Liver (tissue), 9 donors: ENCODE results near the gene ERFE. TPM values are rescaled to one million over a fixed set of nuclear protein-coding genes. Genes with fewer than 3 reads are reported as not detected.

Source experiments
- DNase-seq: peaks from one replicate; pipeline ENCODE4 v3.0.0-alpha.2; 2017; ENCODE audit warnings: low spot score
- H3K27ac ChIP-seq, 2 donors: one replicate each; pipeline ENCODE4 v1.7.0; 2013; ENCODE audit warnings: inconsistent platforms in 2 of 2, low read length in 2 of 2, control low read depth in 1 of 2, low read depth in 1 of 2, mild to moderate bottlenecking in 1 of 2
- H3K27me3 ChIP-seq, 4 donors: one replicate each; pipeline versions ENCODE4 v1.6.1 to v1.7.0; 2013; ENCODE audit warnings: low read length in 3 of 4, inconsistent platforms in 1 of 4, mild to moderate bottlenecking in 1 of 4, moderate library complexity in 1 of 4; ENCODE audit not compliant: control insufficient read depth in 4 of 4, insufficient read depth in 4 of 4
- H3K36me3 ChIP-seq, 4 donors: one replicate each; pipeline versions ENCODE4 v1.6.1 to v1.7.0; 2013; ENCODE audit warnings: low read length in 3 of 4, mild to moderate bottlenecking in 3 of 4, low read depth in 1 of 4, moderate library complexity in 1 of 4; ENCODE audit not compliant: control insufficient read depth in 4 of 4, insufficient read depth in 3 of 4
- H3K4me1 ChIP-seq, 4 donors: one replicate each; pipeline versions ENCODE4 v1.6.1 to v1.7.0; 2013; ENCODE audit warnings: low read length in 3 of 4, mild to moderate bottlenecking in 3 of 4, moderate library complexity in 1 of 4; ENCODE audit not compliant: control insufficient read depth in 4 of 4, insufficient read depth in 4 of 4
- H3K4me3 ChIP-seq, 3 donors: one replicate each; pipeline versions ENCODE4 v1.6.1 to v1.7.0; 2013; ENCODE audit warnings: low read length in 3 of 3, control low read depth in 1 of 3, low read depth in 1 of 3, mild to moderate bottlenecking in 1 of 3
- H3K9ac ChIP-seq, 2 donors: one replicate each; pipeline ENCODE4 v1.7.0; 2013; ENCODE audit warnings: low read length in 2 of 2, mild to moderate bottlenecking in 2 of 2, moderate library complexity in 2 of 2, control low read depth in 1 of 2, low read depth in 1 of 2
- H3K9me3 ChIP-seq, 4 donors: one replicate each; pipeline versions ENCODE4 v1.6.1 to v1.7.0; 2013; ENCODE audit warnings: low read length in 3 of 4; ENCODE audit not compliant: control insufficient read depth in 4 of 4
- EGR1 ChIP-seq, 2 donors: IDR thresholded peaks; 2 replicates each; pipeline ENCODE4 v1.6.1; 2016 to 2018; ENCODE audit warnings: antibody characterized with exemption in 2 of 2, low read depth in 2 of 2
- FOXA1 ChIP-seq: IDR thresholded peaks from 2 replicates; pipeline ENCODE4 v1.6.1; 2016; ENCODE audit warnings: antibody characterized with exemption
- FOXA2 ChIP-seq: IDR thresholded peaks from 2 replicates; pipeline ENCODE4 v1.6.1; 2016; ENCODE audit warnings: antibody characterized with exemption
- GABPA ChIP-seq, 2 donors: IDR thresholded peaks in 1 of 2; conservative IDR thresholded peaks in 1 of 2; 2 replicates each; pipeline ENCODE4 v1.6.1; 2016; ENCODE audit warnings: antibody characterized with exemption in 2 of 2, mild to moderate bottlenecking in 1 of 2, moderate library complexity in 1 of 2
- HNF4A ChIP-seq, 2 donors: conservative IDR thresholded peaks; 2 replicates each; pipeline ENCODE4 v1.6.1; 2016; ENCODE audit warnings: antibody characterized with exemption in 2 of 2, mild to moderate bottlenecking in 2 of 2
- HNF4G ChIP-seq: IDR thresholded peaks from 2 replicates; pipeline ENCODE4 v1.6.1; 2016; ENCODE audit warnings: antibody characterized with exemption
- JUND ChIP-seq, 2 donors: IDR thresholded peaks; 2 replicates each; pipeline ENCODE4 v1.6.1; 2016; ENCODE audit warnings: antibody characterized with exemption in 2 of 2
- NR2F2 ChIP-seq: IDR thresholded peaks from 2 replicates; pipeline ENCODE4 v1.6.1; 2016; ENCODE audit warnings: antibody characterized with exemption
- RAD21 ChIP-seq, 2 donors: IDR thresholded peaks; 2 replicates each; pipeline ENCODE4 v1.6.1; 2016; ENCODE audit warnings: antibody characterized with exemption in 2 of 2, mild to moderate bottlenecking in 2 of 2
- RXRA ChIP-seq, 2 donors: IDR thresholded peaks; 2 replicates each; pipeline ENCODE4 v1.6.1; 2017 to 2018; ENCODE audit warnings: antibody characterized with exemption in 2 of 2, mild to moderate bottlenecking in 1 of 2
- SP1 ChIP-seq: IDR thresholded peaks from 2 replicates; pipeline ENCODE4 v1.6.1; 2018; ENCODE audit warnings: antibody characterized with exemption, mild to moderate bottlenecking
- TAF1 ChIP-seq: conservative IDR thresholded peaks from 2 replicates; pipeline ENCODE4 v1.6.1; 2016; ENCODE audit warnings: antibody characterized with exemption, mild to moderate bottlenecking
- YY1 ChIP-seq: IDR thresholded peaks from 2 replicates; pipeline ENCODE4 v1.6.1; 2016; ENCODE audit warnings: antibody characterized with exemption, mild to moderate bottlenecking
- WGBS: extraction: QIAGEN DNeasy Blood & Tissue Kit; methylation state at CpG from one replicate; pipeline ENCODE4 v1.1.7; 2013; 5-methylcytosine and 5-hydroxymethylcytosine counted together
- polyA plus RNA-seq, 2 donors: library from polyadenylated mRNA; stranded (reverse) in 1 of 2; unstranded in 1 of 2; fragments of 200-250 nt in 1 of 2; fragments of >200 nt in 1 of 2; fragmentation: Nextera tagmentation in 1 of 2; extraction: Ambion mirVana in 1 of 2; gene quantifications; one replicate each; pipeline versions ENCODE4 v1.2.1 to v1.2.3, GENCODE V29; 2013 to 2015
- total RNA-seq, 2 donors: library from RNA; depleted of rRNA; stranded (reverse); fragments of >200 nt; gene quantifications; one replicate each; pipeline ENCODE4 v1.2.3, GENCODE V29; 2014
- TF ChIP-seq, protein P1 (sequence below): IDR thresholded peaks from 2 replicates; pipeline ENCODE4 v1.6.1; 2016; ENCODE audit warnings: antibody characterized with exemption, mild to moderate bottlenecking
- TF ChIP-seq, protein P2 (sequence below): IDR thresholded peaks from 2 replicates; pipeline ENCODE4 v1.6.1; 2016; ENCODE audit warnings: antibody characterized with exemption
- TF ChIP-seq, protein P3 (sequence below): IDR thresholded peaks from 2 replicates; pipeline ENCODE4 v1.6.1; 2016; ENCODE audit warnings: antibody characterized with exemption
- TF ChIP-seq, protein P4 (sequence below): IDR thresholded peaks from 2 replicates; pipeline ENCODE4 v1.6.1; 2016; ENCODE audit warnings: antibody characterized with exemption
- TF ChIP-seq, protein P5 (sequence below): fragments of 150-350 bp; IDR thresholded peaks from 2 replicates; pipeline ENCODE4 v1.5.1; 2017; ENCODE audit warnings: improper control_type of control experiment, low read depth, low read length; ENCODE audit not compliant: missing input control
- donor health status: healthy.
- donor health status: healthy.
- donor health status: healthy.
- donor health status: healthy.
- donor health status: healthy.

ERFE gene
- total and polyA plus RNA-seq, 4 donors: 0.17 to 14.0 TPM; not detected in 2

DNA sequence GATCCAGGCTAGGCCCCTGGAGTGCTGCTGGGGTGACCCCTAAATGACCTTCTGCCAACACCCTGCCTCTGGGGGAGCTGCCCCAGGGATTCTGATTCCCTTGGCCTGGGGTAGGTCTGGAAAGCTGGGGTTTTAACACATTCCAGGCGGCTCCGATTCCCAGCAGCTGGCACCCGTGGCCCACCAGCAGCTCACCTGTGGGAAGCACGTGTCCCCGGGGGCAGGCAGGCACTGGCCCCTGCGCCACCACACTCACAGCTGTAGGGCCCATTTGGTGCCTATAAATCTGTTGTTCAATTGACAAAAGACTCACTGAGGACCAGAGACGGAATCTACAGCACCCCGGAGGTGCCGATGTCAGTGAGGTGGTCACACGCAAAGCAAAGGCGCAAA is 24.4 kb upstream of the ERFE start:
- Histone ChIP-seq H3K9me3 (no peaks in the 10 kb centered on the region), H3K27me3 (no peaks in the 10 kb centered on the region), H3K9ac (no peak overlapping the region), H3K27ac (no peak overlapping the region), H3K36me3 (no peaks in the 10 kb centered on the region), H3K4me3 (no peak overlapping the region), H3K4me1 (peaks cover 0 to 8% (median 2%) of the 10 kb centered on the region in 4 donors)
- DNase-seq: no peak
- no peak for TF ChIP-seq GABPA (IDR thresholded peaks at IDR 0.05 in 1 of 2, conservative IDR thresholded peaks at IDR 0.05 in 1 of 2)
- TF ChIP-seq, protein P1, sequence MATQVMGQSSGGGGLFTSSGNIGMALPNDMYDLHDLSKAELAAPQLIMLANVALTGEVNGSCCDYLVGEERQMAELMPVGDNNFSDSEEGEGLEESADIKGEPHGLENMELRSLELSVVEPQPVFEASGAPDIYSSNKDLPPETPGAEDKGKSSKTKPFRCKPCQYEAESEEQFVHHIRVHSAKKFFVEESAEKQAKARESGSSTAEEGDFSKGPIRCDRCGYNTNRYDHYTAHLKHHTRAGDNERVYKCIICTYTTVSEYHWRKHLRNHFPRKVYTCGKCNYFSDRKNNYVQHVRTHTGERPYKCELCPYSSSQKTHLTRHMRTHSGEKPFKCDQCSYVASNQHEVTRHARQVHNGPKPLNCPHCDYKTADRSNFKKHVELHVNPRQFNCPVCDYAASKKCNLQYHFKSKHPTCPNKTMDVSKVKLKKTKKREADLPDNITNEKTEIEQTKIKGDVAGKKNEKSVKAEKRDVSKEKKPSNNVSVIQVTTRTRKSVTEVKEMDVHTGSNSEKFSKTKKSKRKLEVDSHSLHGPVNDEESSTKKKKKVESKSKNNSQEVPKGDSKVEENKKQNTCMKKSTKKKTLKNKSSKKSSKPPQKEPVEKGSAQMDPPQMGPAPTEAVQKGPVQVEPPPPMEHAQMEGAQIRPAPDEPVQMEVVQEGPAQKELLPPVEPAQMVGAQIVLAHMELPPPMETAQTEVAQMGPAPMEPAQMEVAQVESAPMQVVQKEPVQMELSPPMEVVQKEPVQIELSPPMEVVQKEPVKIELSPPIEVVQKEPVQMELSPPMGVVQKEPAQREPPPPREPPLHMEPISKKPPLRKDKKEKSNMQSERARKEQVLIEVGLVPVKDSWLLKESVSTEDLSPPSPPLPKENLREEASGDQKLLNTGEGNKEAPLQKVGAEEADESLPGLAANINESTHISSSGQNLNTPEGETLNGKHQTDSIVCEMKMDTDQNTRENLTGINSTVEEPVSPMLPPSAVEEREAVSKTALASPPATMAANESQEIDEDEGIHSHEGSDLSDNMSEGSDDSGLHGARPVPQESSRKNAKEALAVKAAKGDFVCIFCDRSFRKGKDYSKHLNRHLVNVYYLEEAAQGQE: no peak
- no peak for TF ChIP-seq JUND (IDR thresholded peaks at IDR 0.05)
- TF ChIP-seq YY1: no peak
- TF ChIP-seq, protein P2, sequence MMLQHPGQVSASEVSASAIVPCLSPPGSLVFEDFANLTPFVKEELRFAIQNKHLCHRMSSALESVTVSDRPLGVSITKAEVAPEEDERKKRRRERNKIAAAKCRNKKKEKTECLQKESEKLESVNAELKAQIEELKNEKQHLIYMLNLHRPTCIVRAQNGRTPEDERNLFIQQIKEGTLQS: no peak
- no peak for TF ChIP-seq EGR1 (IDR thresholded peaks at IDR 0.05; ENCODE audit: low read depth in 2 of 2)
- no peak for TF ChIP-seq RXRA (IDR thresholded peaks at IDR 0.05)
- TF ChIP-seq FOXA1: no peak
- TF ChIP-seq, protein P3, sequence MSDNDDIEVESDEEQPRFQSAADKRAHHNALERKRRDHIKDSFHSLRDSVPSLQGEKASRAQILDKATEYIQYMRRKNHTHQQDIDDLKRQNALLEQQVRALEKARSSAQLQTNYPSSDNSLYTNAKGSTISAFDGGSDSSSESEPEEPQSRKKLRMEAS: no peak
- TF ChIP-seq SP1: no peak
- TF ChIP-seq HNF4A (conservative IDR thresholded peaks at IDR 0.05): no peak
- TF ChIP-seq TAF1: no peak
- no peak for TF ChIP-seq NR2F2
- TF ChIP-seq, protein P4, sequence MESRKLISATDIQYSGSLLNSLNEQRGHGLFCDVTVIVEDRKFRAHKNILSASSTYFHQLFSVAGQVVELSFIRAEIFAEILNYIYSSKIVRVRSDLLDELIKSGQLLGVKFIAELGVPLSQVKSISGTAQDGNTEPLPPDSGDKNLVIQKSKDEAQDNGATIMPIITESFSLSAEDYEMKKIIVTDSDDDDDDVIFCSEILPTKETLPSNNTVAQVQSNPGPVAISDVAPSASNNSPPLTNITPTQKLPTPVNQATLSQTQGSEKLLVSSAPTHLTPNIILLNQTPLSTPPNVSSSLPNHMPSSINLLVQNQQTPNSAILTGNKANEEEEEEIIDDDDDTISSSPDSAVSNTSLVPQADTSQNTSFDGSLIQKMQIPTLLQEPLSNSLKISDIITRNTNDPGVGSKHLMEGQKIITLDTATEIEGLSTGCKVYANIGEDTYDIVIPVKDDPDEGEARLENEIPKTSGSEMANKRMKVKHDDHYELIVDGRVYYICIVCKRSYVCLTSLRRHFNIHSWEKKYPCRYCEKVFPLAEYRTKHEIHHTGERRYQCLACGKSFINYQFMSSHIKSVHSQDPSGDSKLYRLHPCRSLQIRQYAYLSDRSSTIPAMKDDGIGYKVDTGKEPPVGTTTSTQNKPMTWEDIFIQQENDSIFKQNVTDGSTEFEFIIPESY: no peak
- TF ChIP-seq, protein P5, sequence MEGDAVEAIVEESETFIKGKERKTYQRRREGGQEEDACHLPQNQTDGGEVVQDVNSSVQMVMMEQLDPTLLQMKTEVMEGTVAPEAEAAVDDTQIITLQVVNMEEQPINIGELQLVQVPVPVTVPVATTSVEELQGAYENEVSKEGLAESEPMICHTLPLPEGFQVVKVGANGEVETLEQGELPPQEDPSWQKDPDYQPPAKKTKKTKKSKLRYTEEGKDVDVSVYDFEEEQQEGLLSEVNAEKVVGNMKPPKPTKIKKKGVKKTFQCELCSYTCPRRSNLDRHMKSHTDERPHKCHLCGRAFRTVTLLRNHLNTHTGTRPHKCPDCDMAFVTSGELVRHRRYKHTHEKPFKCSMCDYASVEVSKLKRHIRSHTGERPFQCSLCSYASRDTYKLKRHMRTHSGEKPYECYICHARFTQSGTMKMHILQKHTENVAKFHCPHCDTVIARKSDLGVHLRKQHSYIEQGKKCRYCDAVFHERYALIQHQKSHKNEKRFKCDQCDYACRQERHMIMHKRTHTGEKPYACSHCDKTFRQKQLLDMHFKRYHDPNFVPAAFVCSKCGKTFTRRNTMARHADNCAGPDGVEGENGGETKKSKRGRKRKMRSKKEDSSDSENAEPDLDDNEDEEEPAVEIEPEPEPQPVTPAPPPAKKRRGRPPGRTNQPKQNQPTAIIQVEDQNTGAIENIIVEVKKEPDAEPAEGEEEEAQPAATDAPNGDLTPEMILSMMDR: no peak
- TF ChIP-seq FOXA2: no peak
- TF ChIP-seq RAD21 (IDR thresholded peaks at IDR 0.05): no peak
- no peak for TF ChIP-seq HNF4G
- WGBS: 95% methylated on average over 11 of the region's 11 CpGs
